CD4-positive, alpha-beta memory T cell (primary cell): ENCODE data around the gene ZBTB7B. TPM values are rescaled to one million over a fixed set of nuclear protein-coding genes. Genes with fewer than 3 reads are reported as not detected.
A peak's percentile ranks its signal among the peaks of the same experiment; 100 is the strongest.

ENCODE experiments used
- CTCF ChIA-PET: fragments of 350-600 bp; sonication (Branson Sonifier 250); formaldehyde crosslinking; loops from one replicate; lab custom pipeline; 2021; ENCODE audit warnings: inconsistent platforms; ENCODE audit not compliant: partially characterized antibody; lab: Charles Lee
- POLR2A ChIA-PET: fragments of 350-600 bp; sonication (Branson Sonifier 250); formaldehyde crosslinking; loops from one replicate; lab custom pipeline; 2021; ENCODE audit not compliant: partially characterized antibody; lab: Charles Lee
- DNase-seq, 5 donors: peaks; one replicate each; pipeline versions ENCODE4 v3.0.0 to v3.0.0-alpha.2; 2020 to 2022; ENCODE audit warnings: mixed read lengths in 1 of 5
- H3K27ac ChIP-seq: one replicate; pipeline ENCODE4 v1.7.0; 2013; ENCODE audit warnings: low read depth, low read length
- H3K27me3 ChIP-seq: 2 replicates; pipeline ENCODE4 v1.7.0; 2013; ENCODE audit warnings: mild to moderate bottlenecking, low read length, moderate library complexity; ENCODE audit not compliant: insufficient read depth
- H3K36me3 ChIP-seq: 2 replicates; pipeline ENCODE4 v1.7.0; 2013; ENCODE audit warnings: mild to moderate bottlenecking, low read length, moderate library complexity; ENCODE audit not compliant: insufficient read depth
- H3K4me1 ChIP-seq: 2 replicates; pipeline ENCODE4 v1.7.0; 2013; ENCODE audit warnings: mild to moderate bottlenecking, low read length, moderate library complexity; ENCODE audit not compliant: insufficient read depth
- H3K4me3 ChIP-seq, 2 donors: one replicate each; pipeline ENCODE4 v1.7.0; 2013; ENCODE audit warnings: low read length in 2 of 2, mild to moderate bottlenecking in 1 of 2
- H3K9me3 ChIP-seq, 2 donors: one replicate each; pipeline ENCODE4 v1.7.0; 2013; ENCODE audit warnings: low read length in 2 of 2, control low read depth in 1 of 2; ENCODE audit not compliant: control insufficient read depth in 1 of 2
- H3K27ac Mint-ChIP-seq, 7 donors: one replicate each; pipeline ENCODE4 v1.8.0; 2020 to 2021; ENCODE audit warnings: mixed read lengths in 7 of 7, mild to moderate bottlenecking in 6 of 7, inconsistent platforms in 3 of 7, moderate library complexity in 3 of 7
- H3K27me3 Mint-ChIP-seq, 2 donors: one replicate each; pipeline ENCODE4 v1.8.0; 2020 to 2021; ENCODE audit warnings: mixed read lengths in 2 of 2
- H3K36me3 Mint-ChIP-seq, 2 donors: one replicate each; pipeline ENCODE4 v1.8.0; 2020 to 2021; ENCODE audit warnings: mixed read lengths in 2 of 2, inconsistent platforms in 1 of 2, mild to moderate bottlenecking in 1 of 2
- H3K4me1 Mint-ChIP-seq, 4 donors: one replicate each; pipeline ENCODE4 v1.8.0; 2020 to 2021; ENCODE audit warnings: mixed read lengths in 4 of 4, mild to moderate bottlenecking in 1 of 4
- H3K4me3 Mint-ChIP-seq, 8 donors: one replicate each; pipeline ENCODE4 v1.8.0; 2020 to 2021; ENCODE audit warnings: mixed read lengths in 8 of 8, mild to moderate bottlenecking in 7 of 8, moderate library complexity in 6 of 8, inconsistent platforms in 3 of 8
- H3K9me3 Mint-ChIP-seq, 8 donors: one replicate each; pipeline ENCODE4 v1.8.0; 2020 to 2021; ENCODE audit warnings: mixed read lengths in 8 of 8, mild to moderate bottlenecking in 5 of 8, inconsistent platforms in 3 of 8, moderate library complexity in 1 of 8
- intact Hi-C: fragments of 100-400 bp; cut with micrococcal nuclease; formaldehyde crosslinking; loops from one replicate; pipeline ENCODE4 v1.15.1; 2023
- polyA plus RNA-seq, 2 donors: library from polyadenylated mRNA; unstranded; fragments of 300-500 nt; fragmentation: Illumina TruSeq; gene quantifications; one replicate each; pipeline ENCODE4 v1.2.3, GENCODE V29; 2021
- total RNA-seq, 2 experiments: library from RNA; stranded (reverse); gene quantifications; one replicate each; pipeline ENCODE4 v1.2.3, GENCODE V29; 2021

Gene ZBTB7B
- total RNA-seq, result 10 to 100 TPM; 86.3 to 92.7 TPM
- polyA plus RNA-seq, result 10 to 100 TPM in 1 of 2 donors, 1 to 10 TPM in 1; 3.4 to 11.6 TPM

DNA sequence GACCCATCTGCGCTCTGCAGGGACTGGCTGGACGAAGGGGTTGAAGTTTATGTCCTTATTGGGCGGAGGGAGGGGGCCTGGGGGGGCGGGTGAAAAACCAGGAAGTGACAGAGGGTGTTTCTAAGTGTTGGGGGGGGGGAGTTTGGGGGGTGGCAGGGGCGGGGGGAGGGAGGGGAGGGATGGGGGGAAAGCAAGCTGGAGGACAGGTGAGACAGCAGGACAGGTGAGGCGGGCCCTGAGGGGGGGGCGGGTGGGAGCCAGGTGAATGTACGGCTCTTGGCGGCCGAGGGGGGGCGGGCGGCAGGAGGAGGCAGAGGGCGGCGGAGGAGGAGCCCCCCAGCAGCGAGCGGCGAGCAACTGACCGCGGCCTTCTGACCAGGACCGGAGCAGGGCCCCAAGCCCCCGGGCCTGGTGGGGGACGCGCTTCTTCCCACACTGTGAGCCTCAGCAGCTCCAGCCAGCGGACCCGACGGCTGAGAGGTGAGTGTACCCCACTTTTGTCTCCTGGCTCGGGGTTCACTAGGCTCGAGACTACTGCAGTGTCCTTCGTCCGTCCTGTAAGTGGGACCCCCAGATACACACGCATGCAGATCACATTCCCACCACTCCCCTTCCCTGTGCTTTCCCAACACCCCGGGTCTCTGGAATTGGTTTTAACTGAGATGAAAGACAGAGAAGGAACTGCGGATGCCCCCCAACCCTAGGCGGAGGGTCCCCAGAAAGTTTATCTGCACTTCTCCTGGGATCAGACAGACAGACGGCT lies at the start of gene ZBTB7B:
Gene ZBTB7B, plus strand, starts transcription at position 339 of the 763 bp plus-strand sequence. CDS start 11,859 bp downstream, outside the sequence.
- Histone ChIP-seq H3K9me3 (no peaks in the 10 kb centered on the region), H3K36me3 (no peaks in the 10 kb centered on the region), H3K27ac (peak within 1 kb of the TSS; percentile 92), H3K27me3 (no peaks in the 10 kb centered on the region), H3K4me3 (peak within 1 kb of the TSS; percentile 91 to 95), H3K4me1 (peaks cover 62% of the 10 kb centered on the region)
- intact Hi-C loops, result loop anchor here (1.0 to 5.0 kb wide), 5 partner anchors 8 to 445 kb away; partner anchors contain the start of genes ADAM15, PMVK and UBE2Q1
- peaks cover 39 to 80% (median 49%) of the 10 kb centered on the region in 4 donors for H3K4me1 Mint-ChIP-seq
- peaks cover 0 to 26% of the 10 kb centered on the region in 2 donors for H3K36me3 Mint-ChIP-seq
- H3K9me3 Mint-ChIP-seq, result no peaks in the 10 kb centered on the region
- H3K27me3 Mint-ChIP-seq, result no peaks in the 10 kb centered on the region
- H3K4me3 Mint-ChIP-seq, result peak within 1 kb of the TSS; percentile 95 to 99 (median 98)
- H3K27ac Mint-ChIP-seq, result peak within 1 kb of the TSS; percentile 90 to 99 (median 97)
- POLR2A ChIA-PET, result interaction anchor here (0.8 to 38.9 kb wide), 8 partner anchors 10 to 83 kb away, joined by 3 to 1543 read pairs (median 5); partner anchors contain the start of genes CKS1B, FLAD1, LENEP and PBXIP1
- CTCF ChIA-PET, result interaction anchor here (1.3 to 16.3 kb wide), 2 partner anchors 12 to 15 kb away, joined by 4 to 381 read pairs; no protein-coding TSS in a partner anchor
- DNase-seq, result peak in 1 of 5 donors; percentile 23

DNA sequence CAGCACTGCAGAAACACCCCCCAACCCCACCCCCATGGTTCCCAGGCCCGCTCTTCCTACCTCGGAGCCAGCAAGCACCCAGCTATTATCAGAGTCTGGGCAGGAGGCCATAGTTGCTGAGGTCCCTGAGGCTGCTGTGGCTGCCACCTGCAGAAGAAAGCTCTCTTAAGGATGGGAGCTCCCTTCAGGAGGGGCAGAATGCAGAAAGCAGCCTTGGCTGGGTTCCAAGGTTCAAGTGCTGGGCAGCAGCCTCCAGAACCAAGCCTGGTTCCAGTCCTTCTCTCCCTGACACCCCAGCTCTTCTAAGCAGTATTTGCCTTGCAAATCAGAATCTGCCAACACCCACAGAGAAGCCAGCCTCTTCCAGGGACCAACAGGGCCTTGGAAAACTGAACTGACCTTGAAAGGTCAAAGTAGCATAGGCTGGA lies 49.0 kb upstream of the ZBTB7B start:
- intact Hi-C loops, result loop anchor here (2.0 kb wide), 1 partner anchor 395 kb away; the partner anchor contains the start of gene UBE2Q1
- Mint-ChIP-seq H3K9me3 (peaks cover 0 to 3% (median 0%) of the 10 kb centered on the region in 8 donors), H3K4me1 (peaks cover 48 to 91% (median 81%) of the 10 kb centered on the region in 4 donors), H3K27me3 (no peaks in the 10 kb centered on the region), H3K4me3 (peak overlapping the region; percentile 94 to 100 (median 98)), H3K36me3 (peaks cover 39 to 60% of the 10 kb centered on the region in 2 donors), H3K27ac (peak overlapping the region; percentile 98 to 100 (median 100))
- H3K4me1 ChIP-seq, result peaks cover 73% of the 10 kb centered on the region
- H3K36me3 ChIP-seq, result peaks cover 26% of the 10 kb centered on the region
- ChIA-PET CTCF (interaction anchor here (4.8 to 6.8 kb wide), 3 partner anchors 16 to 63 kb away, joined by 30 to 70 read pairs (median 65); partner anchors contain the start of gene PMVK), POLR2A (interaction anchor here (1.5 to 41.7 kb wide), 5 partner anchors 12 to 348 kb away, joined by 3 to 1543 read pairs (median 58); partner anchors contain the start of genes CKS1B, FLAD1, LENEP and SHC1)
- H3K27ac ChIP-seq, result peak overlapping the region; percentile 100
- H3K4me3 ChIP-seq, result peak overlapping the region; percentile 80 to 90
- no peaks in the 10 kb centered on the region for H3K27me3 ChIP-seq
- no peaks in the 10 kb centered on the region for H3K9me3 ChIP-seq
- DNase-seq, result peak in 1 of 5 donors; percentile 40

DNA sequence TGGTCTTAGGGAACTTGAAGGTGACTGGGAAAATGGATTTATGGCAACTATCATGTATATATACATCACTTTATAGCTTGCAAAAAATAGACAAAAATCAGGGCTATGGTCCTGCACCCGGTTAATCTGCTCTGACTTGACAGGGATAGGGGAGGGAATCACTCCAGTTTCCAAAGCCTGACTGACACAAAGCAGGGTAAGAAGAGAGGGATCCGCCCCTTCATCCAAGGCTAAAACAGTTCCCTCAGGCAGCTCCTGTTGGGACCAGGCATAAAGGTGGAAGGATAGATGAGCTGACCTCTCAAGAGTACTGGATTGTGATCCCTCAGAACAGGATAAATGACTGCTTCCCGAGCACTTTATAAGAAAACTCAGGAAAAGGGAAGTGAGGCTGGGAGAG lies 48.1 kb upstream of the ZBTB7B start:
- intact Hi-C loops, result loop anchor here (2.0 kb wide), 1 partner anchor 396 kb away; the partner anchor contains the start of gene UBE2Q1
- peak overlapping the region; percentile 80 to 90 for H3K4me3 ChIP-seq

DNA sequence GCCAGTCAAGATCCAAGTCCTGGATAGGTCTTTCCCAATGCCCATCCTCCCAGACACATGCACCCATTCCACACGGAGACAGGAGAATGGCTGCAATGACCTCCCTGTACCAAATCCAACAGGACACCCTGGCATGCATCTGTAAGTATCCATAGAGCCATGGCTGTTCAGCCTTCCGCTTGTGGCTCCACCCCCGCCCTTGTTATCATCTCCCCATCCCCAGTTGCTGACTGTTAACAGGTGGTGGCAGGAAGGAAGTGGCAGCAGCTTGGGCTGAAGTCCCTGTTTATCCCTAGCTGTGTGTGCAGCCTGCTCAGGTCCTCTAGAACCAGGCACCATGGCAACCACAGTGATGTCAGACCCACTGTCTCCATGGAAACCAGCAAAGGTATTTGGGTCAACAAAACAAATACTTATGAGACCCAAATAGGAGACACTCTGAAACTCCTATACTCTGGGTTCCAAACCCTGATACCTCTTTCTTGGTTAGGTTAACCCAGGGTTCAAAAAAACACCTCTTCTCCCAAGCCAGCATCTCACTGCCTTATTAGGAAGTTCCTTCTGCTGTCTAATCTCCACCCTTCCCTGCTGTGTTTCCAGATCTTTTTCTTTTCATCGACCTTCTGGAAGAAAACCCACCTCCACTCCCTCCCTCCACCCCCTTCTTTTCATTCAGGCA lies 47.4 kb upstream of the ZBTB7B start:
- CTCF ChIA-PET, result interaction anchor here (0.9 to 6.8 kb wide), 20 partner anchors 9 to 395 kb away, joined by 3 to 70 read pairs (median 4); partner anchors contain the start of genes ADAM15, CKS1B, FLAD1 and KRTCAP2
- peaks cover 75% of the 10 kb centered on the region for H3K4me1 ChIP-seq
- Mint-ChIP-seq H3K4me1 (peaks cover 43 to 87% (median 76%) of the 10 kb centered on the region in 4 donors), H3K4me3 (peak overlapping the region; percentile 94 to 100 (median 98)), H3K27me3 (no peaks in the 10 kb centered on the region), H3K27ac (peak overlapping the region; percentile 98 to 100 (median 100)), H3K36me3 (peaks cover 30 to 52% of the 10 kb centered on the region in 2 donors), H3K9me3 (peaks cover 0 to 3% (median 0%) of the 10 kb centered on the region in 8 donors)
- no peaks in the 10 kb centered on the region for H3K9me3 ChIP-seq
- peak overlapping the region; percentile 80 to 90 for H3K4me3 ChIP-seq
- POLR2A ChIA-PET, result interaction anchor here (0.7 to 41.7 kb wide), 24 partner anchors 10 to 988 kb away, joined by 3 to 1543 read pairs (median 4); partner anchors contain the start of genes ADAM15, ADAR, CKS1B and CREB3L4
- H3K27me3 ChIP-seq, result no peaks in the 10 kb centered on the region
- intact Hi-C loops, result loop anchor here (1.0 to 2.0 kb wide), 6 partner anchors 18 to 396 kb away; partner anchors contain the start of genes CKS1B, UBE2Q1 and ZBTB7B
- peak; percentile 96 to 100 (median 98) for DNase-seq
- peaks cover 29% of the 10 kb centered on the region for H3K36me3 ChIP-seq
- peak overlapping the region; percentile 100 for H3K27ac ChIP-seq

More for the DNA sequence above, 48.1 kb upstream of the ZBTB7B start:
- peaks cover 29% of the 10 kb centered on the region for H3K36me3 ChIP-seq
- H3K9me3 ChIP-seq, result no peaks in the 10 kb centered on the region
- peak in 1 of 5 donors; percentile 41 for DNase-seq
- H3K9me3 Mint-ChIP-seq, result peaks cover 0 to 3% (median 0%) of the 10 kb centered on the region in 8 donors
- peak overlapping the region; percentile 98 to 100 (median 100) for H3K27ac Mint-ChIP-seq
- H3K4me1 Mint-ChIP-seq, result peaks cover 43 to 83% (median 74%) of the 10 kb centered on the region in 4 donors
- H3K36me3 Mint-ChIP-seq, result peaks cover 31 to 52% of the 10 kb centered on the region in 2 donors
- no peaks in the 10 kb centered on the region for H3K27me3 ChIP-seq
- H3K4me3 Mint-ChIP-seq, result peak overlapping the region; percentile 94 to 100 (median 98)
- no peaks in the 10 kb centered on the region for H3K27me3 Mint-ChIP-seq
- ChIA-PET CTCF (interaction anchor here (1.1 to 6.8 kb wide), 11 partner anchors 17 to 395 kb away, joined by 4 to 70 read pairs (median 9); partner anchors contain the start of genes ADAM15, CKS1B, KRTCAP2 and PMVK), POLR2A (interaction anchor here (0.7 to 41.7 kb wide), 16 partner anchors 11 to 987 kb away, joined by 3 to 1543 read pairs (median 5); partner anchors contain the start of genes ADAM15, ADAR, CKS1B and CREB3L4)
- H3K27ac ChIP-seq, result peak overlapping the region; percentile 100
- peaks cover 70% of the 10 kb centered on the region for H3K4me1 ChIP-seq

DNA sequence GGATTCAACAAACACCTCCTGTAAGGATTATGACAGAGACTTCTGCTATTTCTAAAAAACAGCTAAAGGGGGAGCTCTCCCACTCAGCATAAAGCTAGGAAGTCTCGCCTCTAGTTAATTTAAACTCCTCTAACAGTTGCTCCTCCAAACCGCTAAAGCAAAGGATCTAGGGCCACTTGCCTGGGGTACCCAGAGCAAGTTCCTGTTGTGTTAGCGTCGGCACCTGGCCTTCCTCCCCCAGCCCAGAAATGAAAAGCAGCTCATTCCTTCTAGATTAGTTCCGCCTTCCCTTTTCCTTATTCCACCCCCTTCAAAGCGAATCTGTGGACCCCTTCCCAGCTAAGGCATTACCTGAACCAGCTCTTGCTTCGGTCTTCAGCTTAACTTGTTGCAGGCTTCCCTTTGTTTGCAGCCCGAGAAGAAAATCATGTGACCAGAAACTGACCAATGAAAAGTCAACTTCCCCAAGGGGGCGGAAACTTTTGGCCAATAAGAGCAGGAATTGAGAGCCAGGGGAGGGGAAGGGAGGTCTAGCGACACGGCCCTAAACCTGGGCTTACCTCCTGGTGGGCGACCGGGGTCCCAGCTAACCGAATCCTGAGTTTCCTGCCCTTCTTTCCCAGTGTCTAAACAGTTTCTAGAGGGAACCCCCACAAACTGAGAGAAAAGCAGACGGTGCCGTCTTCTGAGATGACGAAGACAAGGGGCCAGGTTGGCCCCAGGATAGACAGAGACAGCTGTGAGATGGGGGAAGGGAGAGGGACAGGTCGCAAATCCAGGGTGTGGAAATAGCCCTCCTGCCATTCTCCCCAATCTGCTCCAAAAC lies 46.7 kb upstream of the ZBTB7B start, which contains the start of gene PBXIP1:
Gene PBXIP1, minus strand, starts transcription at position 382 of the 826 bp plus-strand sequence. CDS start 2,378 bp downstream, outside the sequence.
- Histone ChIP-seq H3K27me3 (no peaks in the 10 kb centered on the region), H3K36me3 (peaks cover 22% of the 10 kb centered on the region), H3K4me1 (peaks cover 75% of the 10 kb centered on the region), H3K9me3 (no peaks in the 10 kb centered on the region), H3K4me3 (peak within 1 kb of the TSS; percentile 80 to 90), H3K27ac (peak within 1 kb of the TSS; percentile 100)
- peaks cover 0 to 3% (median 0%) of the 10 kb centered on the region in 8 donors for H3K9me3 Mint-ChIP-seq
- H3K4me3 Mint-ChIP-seq, result peak within 1 kb of the TSS; percentile 94 to 100 (median 98)
- ChIA-PET CTCF (interaction anchor here (0.9 to 6.8 kb wide), 19 partner anchors 8 to 396 kb away, joined by 3 to 70 read pairs (median 4); partner anchors contain the start of genes ADAM15, CKS1B, FLAD1 and KRTCAP2), POLR2A (interaction anchor here (0.7 to 41.7 kb wide), 21 partner anchors 9 to 989 kb away, joined by 3 to 1543 read pairs (median 5); partner anchors contain the start of genes ADAM15, ADAR, CKS1B and CREB3L4)
- peaks cover 27 to 50% of the 10 kb centered on the region in 2 donors for H3K36me3 Mint-ChIP-seq
- intact Hi-C loops, result loop anchor here (1.0 to 2.0 kb wide), 6 partner anchors 18 to 397 kb away; partner anchors contain the start of genes CKS1B, UBE2Q1 and ZBTB7B
- H3K27ac Mint-ChIP-seq, result peak within 1 kb of the TSS; percentile 98 to 100 (median 100)
- peaks cover 43 to 87% (median 74%) of the 10 kb centered on the region in 4 donors for H3K4me1 Mint-ChIP-seq
- H3K27me3 Mint-ChIP-seq, result no peaks in the 10 kb centered on the region
- DNase-seq, result peak; percentile 92 to 94 (median 92)
